MV-4-11 (cell line): ENCODE measurements around the gene AHCY.
"Not testable (repeated sequence)": the region's sequence is repeated elsewhere in the genome, so short reads cannot be mapped to it uniquely, and the experiment has no call there.

Experiments used
- DNase-seq: peaks from one replicate; lab custom pipeline; 2025; lab: John Stamatoyannopoulos, UW

The AHCY gene

GRCh38 chr20:34302723-34303533 is at the start of gene AHCY:
Gene AHCY, minus strand, starts transcription at chr20:34303355. Its CDS starts 85 bp downstream, at chr20:34303270.
- peak; percentile 98 for DNase-seq

DNA sequence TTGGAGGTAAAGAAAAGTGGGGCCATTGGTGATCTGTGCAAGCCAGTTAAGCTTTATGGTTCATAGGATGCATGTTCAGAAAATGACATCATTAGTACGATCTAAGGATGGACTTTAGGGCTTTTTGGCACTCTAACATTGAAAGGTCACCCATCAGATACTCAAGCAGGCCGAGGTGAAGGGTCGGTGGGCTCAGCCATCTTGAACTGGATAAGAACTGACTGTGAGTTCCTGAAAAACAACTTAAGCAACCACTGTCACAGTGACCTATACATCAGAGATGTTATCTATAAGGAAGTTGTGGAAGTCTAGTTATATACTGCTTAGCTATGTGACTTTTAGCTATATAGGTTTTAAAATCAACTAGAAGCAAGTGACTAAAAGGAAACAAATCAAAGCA is 46.9 kb upstream of the AHCY start:
- DNase-seq, result peak; percentile 42

DNA sequence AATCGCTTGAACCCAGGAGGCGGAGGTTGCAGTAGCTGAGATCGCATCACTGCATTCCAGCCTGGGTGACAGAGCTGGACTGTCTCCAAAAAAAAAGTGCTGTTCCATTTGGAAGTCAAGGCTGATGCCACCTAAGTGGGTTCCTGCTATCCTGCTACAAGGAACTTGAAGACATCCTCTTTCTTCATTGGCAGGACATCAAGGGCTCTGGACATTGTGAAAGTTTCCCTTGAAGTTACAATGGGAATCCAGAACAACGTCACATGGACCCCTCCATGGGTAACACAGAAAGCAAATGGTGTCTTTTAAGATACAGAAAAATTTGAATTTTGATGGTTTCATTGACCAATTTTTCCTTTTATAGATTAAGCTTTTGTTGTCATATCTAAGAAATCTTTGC is 44.4 kb upstream of the AHCY start:
- no peak for DNase-seq

- not testable (repeated sequence) for DNase-seq
These were observed 43.3 kb upstream of the AHCY start for GRCh38 chr20:34346533-34346865.

DNA sequence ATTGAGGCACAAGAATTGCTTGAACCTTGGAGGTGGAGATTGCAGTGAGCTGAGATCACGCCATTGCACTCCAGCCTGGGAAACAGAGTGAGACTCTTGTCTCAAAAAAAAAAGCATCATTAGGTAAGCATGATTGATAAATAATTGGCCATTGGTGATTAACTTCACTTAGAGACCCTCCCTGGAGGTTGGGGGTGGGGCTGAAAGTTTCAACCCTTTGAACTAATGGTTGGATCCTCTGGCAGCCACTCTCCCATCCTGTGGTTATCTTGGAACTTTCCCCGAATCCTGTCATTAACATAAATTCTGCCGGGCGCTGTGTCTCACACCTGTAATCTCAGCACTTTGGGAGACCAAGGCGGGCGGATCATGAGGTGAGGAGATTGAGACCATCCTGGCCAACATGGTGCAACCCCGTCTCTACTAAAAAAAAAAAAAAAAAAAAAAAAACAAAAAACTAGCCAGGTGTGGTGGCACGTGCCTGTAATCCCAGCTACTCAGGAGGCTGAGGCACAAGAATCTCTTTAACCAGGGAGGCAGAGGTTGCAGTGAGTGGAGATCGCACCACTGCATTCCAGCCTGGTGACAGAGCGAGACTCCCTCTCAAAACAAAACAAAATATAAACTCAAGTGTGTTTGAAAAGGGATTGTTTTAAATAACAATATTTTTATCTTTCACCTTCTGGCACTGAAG is 42.8 kb upstream of the AHCY start:
- DNase-seq, result not testable (repeated sequence)

GRCh38 chr20:34345402-34345736 is 42.2 kb upstream of the AHCY start:
- DNase-seq, result no peak

- no peak for DNase-seq
These were observed 41.1 kb upstream of the AHCY start for GRCh38 chr20:34344238-34344637.

GRCh38 chr20:34343458-34344211 is 40.5 kb upstream of the AHCY start:
- no peak for DNase-seq

DNA sequence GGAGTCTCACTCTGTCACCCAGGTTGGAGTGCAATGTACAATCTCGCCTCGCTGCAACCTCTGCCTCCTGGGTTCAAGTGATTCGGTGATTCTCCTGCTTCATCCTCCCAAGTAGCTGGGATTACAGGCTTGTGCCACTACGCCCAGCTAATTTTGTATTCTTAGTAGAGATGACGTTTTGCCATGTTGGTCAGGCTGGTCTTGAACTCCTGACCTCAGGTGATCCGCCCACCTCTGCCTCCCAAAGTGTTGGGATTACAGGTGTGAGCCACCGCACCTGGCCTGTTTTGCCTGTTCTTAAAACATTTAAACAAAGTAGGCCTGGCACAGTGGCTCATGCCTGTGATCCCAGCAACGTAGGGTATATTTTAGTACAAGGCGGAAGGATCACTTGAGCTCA is 38.0 kb upstream of the AHCY start:
- DNase-seq, result not testable (repeated sequence)

- DNase-seq, result not testable (repeated sequence)
These were observed 37.6 kb upstream of the AHCY start for GRCh38 chr20:34340726-34341125.

DNA sequence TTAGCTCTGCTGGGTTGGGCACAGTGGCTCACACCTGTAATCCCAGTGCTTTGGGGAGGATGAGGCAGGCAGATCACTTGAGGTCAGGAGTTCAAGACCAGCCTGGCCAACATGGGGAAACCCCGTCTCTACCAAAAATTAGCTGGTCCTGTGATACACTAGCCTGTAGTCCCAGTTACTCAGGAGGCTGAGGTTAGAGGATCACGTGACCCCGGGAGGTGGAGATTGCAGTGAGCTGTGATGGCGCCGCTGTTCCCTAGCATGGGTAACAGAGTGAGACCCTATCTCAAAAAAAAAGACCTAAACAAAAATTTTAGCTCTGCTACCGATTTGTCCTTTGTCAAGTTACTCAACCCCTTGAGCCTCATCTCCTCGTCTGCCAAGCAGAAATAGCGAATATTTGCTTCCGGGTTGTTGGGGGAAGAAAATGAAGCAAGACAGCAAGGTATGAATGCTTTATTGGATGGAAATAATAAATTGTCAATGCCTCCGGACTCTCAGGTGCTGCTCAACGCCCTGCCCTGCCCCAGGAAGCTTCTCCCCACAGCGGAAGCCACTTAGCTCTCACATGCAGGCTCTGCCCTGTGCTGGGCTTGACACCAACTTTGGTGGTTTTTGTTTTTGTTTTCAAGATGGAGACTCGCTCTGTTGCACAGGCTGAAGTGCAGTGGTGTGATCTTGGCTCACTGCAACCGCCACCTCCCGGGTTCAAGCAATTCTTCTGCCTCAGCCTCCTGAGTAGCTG is 35.0 kb upstream of the AHCY start:
- no peak for DNase-seq

DNA sequence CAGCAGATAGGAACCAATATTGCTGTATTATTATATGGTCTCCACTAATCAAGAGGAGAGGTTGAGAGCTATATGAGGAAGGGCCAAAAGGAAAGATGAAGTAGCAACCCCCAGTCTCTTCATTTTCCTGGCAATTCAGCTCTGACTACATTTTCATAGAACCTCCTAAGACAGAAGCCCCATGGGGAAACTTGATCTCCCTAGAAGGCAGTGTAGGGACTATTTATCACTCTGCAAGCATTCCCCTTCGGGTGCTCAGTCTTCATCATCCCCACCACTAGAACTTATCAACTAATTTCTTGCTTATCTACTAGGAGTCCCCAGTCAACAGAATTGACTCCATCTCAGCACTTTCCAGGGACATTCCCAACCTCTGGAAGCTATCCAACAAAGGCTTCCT is 34.4 kb upstream of the AHCY start:
- no peak for DNase-seq

GRCh38 chr20:34334654-34335407 is 31.7 kb upstream of the AHCY start:
- DNase-seq, result no peak

DNA sequence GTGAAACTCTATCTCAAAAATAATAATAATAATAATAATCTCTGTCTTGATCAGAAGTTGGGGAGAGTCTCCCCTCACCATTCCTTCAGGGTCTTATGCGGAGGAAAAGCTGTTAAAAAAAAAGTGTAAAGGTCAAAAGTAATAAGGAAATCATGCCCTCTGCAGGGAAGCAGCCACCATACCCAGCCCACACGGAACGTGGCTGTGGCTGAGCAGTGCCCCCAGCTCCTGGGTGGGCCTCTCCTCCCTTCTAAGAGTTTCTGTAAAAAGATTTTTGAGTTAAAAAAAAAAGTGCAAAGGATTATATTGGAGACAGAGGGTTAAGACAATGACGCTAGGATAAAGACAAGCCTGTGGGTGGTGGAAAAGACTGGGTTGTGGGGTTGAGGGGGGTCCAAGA is 30.6 kb upstream of the AHCY start:
- no peak for DNase-seq

DNA sequence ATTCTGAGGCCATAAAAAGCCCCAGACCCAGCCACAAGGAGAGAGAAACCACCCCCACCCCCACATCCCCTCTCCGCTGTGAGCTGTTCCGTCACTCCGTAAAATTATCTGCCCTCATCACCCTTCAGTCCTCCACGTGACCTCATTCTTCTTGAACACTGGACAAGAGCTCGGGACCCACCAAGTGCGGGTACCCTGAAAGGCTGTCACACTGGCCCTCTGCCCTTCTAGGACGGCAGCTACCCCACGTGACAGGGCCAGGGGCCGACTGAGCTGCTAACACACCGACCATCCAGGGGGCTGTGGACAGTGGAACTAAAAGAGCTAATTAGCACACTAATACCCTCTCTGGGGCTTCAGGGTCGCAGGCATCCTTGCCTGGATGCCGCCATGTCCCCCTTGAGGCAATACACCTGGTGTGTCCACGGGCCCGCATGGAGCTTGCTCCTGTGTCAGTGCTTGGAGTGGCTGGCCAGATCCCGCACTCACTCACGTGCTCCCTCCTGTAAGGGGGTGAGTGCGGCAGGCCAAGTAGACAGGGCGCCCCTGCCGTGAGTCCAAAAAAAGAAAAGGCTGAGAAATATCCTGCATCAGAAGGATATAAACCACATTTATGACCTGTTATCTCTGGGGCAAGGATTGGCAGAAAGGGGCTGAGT is 29.2 kb upstream of the AHCY start:
- DNase-seq, result no peak

DNA sequence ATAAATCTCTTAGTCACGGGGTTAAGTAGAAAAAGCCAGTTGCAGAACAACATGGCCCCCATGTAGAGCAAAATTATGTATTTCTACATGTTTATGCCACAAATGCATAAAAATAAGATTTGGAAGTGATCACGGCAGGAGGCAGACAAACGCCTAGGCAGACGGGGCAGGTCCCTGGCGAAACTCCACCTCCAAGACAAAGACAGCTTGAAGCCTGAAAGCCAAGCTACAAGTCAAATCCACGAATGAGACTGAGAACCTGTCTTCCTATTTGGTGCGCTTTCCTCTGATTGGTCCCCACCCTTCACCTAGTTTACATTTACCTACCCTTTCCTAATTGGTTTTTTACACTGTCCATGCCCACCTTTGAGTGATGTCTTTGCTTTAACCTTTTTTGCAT is 28.7 kb upstream of the AHCY start:
- no peak for DNase-seq

DNA sequence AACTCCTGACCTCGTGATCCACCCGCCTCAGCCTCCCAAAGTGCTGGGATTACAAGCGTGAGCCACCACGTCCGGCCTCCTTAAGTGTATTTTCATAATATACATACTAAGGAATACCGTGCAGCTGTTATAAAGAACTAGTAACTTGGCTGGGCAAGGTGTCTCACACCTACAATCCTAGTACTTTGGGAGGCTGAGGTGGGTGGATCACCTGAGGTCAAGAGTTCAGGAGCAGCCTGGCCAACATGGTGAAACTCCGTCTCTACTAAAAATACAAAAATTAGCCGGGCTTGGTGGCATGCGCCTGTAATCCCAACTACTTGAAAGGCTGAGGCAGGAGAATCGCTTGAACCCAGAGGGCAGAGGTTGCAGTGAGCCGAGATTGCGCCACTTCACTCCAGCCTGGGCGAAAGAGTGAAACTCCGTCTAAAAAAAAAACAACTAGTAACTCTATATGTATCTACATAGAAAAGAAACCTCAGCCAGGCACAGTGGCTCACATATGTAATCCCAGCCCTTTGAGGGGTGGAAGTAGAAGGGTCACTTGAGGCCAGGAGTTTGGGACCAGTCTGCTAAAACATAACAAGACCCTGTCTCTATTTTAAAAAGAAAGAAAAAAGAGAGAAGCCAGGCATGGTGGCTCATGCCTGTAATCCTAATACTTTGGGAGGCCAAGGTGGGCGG is 27.8 kb upstream of the AHCY start:
- peak; percentile 37 for DNase-seq

DNA sequence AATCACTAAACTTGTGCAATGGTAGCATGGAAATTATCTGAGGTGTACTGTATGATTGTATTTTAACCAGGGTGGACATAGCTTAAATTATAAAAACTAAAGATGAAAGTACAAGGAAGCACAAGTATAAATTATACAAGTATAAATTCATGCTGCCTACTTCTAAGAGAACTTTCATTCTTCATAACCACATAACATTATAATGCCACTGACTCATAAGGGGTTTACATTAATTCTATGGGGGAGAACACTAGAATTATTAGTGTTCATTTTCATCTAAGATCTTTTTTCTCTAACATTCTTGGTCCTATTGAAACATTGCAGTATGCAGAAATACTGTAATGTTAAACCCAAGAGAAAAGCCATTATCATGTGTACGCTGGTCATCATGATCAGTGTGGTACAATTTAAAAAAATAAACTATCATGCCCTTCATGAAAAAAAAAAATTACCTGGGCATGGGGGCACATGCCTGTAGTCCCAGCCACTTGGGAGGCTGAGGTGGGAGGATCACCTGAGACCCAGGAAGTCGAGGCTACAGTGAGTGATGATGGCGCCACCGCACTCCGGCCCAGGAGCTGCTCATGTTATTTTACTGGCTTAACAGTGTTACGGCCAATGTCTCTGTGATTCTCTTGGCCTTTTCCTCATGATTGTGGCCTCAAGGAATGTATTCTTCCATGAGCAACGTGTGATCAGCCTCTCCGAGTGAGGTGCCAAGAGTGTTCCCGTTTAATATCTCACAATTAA is 25.9 kb upstream of the AHCY start:
- no peak for DNase-seq

- DNase-seq, result not testable (repeated sequence)
These were observed 25.1 kb upstream of the AHCY start for GRCh38 chr20:34328207-34328606.

DNA sequence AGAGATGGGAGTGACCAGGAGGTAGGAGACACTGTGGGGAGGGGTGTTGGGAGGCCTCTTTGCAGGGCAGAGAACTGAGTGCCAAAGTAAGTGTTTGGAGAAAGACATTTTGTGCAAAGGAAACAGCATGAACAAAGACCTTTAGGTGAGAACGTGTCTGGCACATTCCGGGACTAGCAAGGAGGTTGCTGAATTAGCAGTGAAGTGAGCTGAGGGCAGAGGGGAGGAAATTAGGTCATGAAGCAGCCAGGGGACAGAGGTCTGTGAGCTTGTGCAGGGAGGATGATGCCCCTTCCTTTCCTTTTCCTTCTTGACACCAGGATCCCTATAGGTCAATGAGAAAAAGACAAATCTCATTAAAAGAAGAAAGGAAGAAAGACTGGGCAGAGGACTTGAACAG is 21.4 kb upstream of the AHCY start:
- no peak for DNase-seq
